Transverse colon (tissue), 4 donors: ENCODE results near the gene MED12L.

Source experiments
- EP300 ChIP-seq: sonication (generic); formaldehyde crosslinking; IDR thresholded peaks from one replicate; pipeline ENCODE4 v1.6.1; 2017; ENCODE audit warnings: antibody characterized with exemption, low read depth
- POLR2A ChIP-seq: fragments of 450-650 bp; IDR thresholded peaks from one replicate; pipeline ENCODE4 v1.6.1; 2016; ENCODE audit warnings: antibody characterized with exemption, mild to moderate bottlenecking, moderate library complexity
- POLR2AphosphoS5 ChIP-seq, 3 donors: sonication (generic); formaldehyde crosslinking; IDR thresholded peaks; one replicate each; pipeline ENCODE4 v1.6.1; 2016; ENCODE audit warnings: antibody characterized with exemption in 3 of 3
- TF ChIP-seq, protein P1 (sequence below), 5 experiments: fragments of 200-600 bp in 3 of 5; fragments of 450-650 bp in 2 of 5; sonication (generic) in 3 of 5; IDR thresholded peaks; 1 replicate in 2 of 5; 2 replicates in 3 of 5; pipeline ENCODE4 v1.5.1; 2016 to 2017; ENCODE audit warnings: antibody characterized with exemption in 5 of 5, inconsistent platforms in 3 of 5, mild to moderate bottlenecking in 2 of 5, moderate library complexity in 1 of 5

- TF ChIP-seq, protein P1, sequence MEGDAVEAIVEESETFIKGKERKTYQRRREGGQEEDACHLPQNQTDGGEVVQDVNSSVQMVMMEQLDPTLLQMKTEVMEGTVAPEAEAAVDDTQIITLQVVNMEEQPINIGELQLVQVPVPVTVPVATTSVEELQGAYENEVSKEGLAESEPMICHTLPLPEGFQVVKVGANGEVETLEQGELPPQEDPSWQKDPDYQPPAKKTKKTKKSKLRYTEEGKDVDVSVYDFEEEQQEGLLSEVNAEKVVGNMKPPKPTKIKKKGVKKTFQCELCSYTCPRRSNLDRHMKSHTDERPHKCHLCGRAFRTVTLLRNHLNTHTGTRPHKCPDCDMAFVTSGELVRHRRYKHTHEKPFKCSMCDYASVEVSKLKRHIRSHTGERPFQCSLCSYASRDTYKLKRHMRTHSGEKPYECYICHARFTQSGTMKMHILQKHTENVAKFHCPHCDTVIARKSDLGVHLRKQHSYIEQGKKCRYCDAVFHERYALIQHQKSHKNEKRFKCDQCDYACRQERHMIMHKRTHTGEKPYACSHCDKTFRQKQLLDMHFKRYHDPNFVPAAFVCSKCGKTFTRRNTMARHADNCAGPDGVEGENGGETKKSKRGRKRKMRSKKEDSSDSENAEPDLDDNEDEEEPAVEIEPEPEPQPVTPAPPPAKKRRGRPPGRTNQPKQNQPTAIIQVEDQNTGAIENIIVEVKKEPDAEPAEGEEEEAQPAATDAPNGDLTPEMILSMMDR (IDR thresholded peaks at IDR 0.05) = no peak
- no peak for TF ChIP-seq POLR2A
- TF ChIP-seq POLR2AphosphoS5 (IDR thresholded peaks at IDR 0.05) = no peak
- no peak for TF ChIP-seq EP300
Measured at GRCh38 chr3:151133917-151134450, 48.5 kb downstream of the MED12L start.
